Mammary epithelial cell (primary cell): ENCODE measurements around the gene DCTN5.

Source experiments
- CTCF ChIP-seq, 2 donors: IDR thresholded peaks in 1 of 2; conservative IDR thresholded peaks in 1 of 2; 2 replicates each; pipeline ENCODE4 v1.5.1; 2011 to 2012; ENCODE audit warnings: inconsistent platforms in 2 of 2, low read length in 2 of 2, mild to moderate bottlenecking in 2 of 2, control low read depth in 1 of 2, low read depth in 1 of 2; ENCODE audit not compliant: insufficient read depth in 1 of 2; ENCODE audit errors: extremely low read depth in 1 of 2
- EZH2 ChIP-seq: IDR thresholded peaks from 2 replicates; pipeline ENCODE4 v1.6.1; 2012; ENCODE audit warnings: low read length, inconsistent platforms, borderline replicate concordance

- TF ChIP-seq CTCF (conservative IDR thresholded peaks at IDR 0.05 in 1 of 2, IDR thresholded peaks at IDR 0.05 in 1 of 2; ENCODE audit: extremely low read depth in 1 of 2, insufficient read depth in 1 of 2, low read depth in 1 of 2, low read length in 2 of 2) (no peak), EZH2 (no peak)
Measured at GRCh38 chr16:23691483-23692189, 50.4 kb downstream of the DCTN5 start.
